NB4 (cell line): Measurements from ENCODE around the gene EHMT1.

ENCODE experiments used
- POLR2A ChIP-seq: IDR thresholded peaks from 2 replicates; pipeline ENCODE4 v1.6.1; 2011; ENCODE audit warnings: mild to moderate bottlenecking; ENCODE audit not compliant: insufficient read length; ENCODE audit errors: extremely low read depth
- TF ChIP-seq, protein P1 (sequence below): IDR thresholded peaks from one replicate; pipeline ENCODE4 v1.5.1; 2012; ENCODE audit warnings: low read depth, low read length

DNA sequence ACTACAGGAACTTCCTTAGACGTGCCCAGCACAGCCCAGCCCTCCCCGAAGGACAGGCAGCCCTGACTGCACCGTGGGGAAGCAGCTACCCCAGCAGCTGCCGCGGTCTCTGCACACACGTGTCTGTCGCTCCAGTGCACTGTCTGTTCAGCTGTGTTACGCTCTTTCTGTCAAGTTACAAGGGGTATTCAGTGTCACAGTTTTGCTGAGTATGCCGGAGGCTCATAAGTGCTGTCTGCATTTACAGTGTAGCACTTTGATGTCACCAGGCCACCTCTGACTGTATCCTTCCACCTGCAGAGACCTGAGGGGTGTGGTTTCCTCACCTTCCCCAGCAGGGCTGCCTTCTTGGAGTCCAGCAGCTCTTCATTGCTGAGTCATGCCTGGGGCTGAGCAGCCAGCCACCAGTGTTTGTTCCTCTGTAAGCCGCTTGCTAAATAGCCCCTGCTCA lies 126.8 kb downstream of the EHMT1 start:
- TF ChIP-seq, protein P1, sequence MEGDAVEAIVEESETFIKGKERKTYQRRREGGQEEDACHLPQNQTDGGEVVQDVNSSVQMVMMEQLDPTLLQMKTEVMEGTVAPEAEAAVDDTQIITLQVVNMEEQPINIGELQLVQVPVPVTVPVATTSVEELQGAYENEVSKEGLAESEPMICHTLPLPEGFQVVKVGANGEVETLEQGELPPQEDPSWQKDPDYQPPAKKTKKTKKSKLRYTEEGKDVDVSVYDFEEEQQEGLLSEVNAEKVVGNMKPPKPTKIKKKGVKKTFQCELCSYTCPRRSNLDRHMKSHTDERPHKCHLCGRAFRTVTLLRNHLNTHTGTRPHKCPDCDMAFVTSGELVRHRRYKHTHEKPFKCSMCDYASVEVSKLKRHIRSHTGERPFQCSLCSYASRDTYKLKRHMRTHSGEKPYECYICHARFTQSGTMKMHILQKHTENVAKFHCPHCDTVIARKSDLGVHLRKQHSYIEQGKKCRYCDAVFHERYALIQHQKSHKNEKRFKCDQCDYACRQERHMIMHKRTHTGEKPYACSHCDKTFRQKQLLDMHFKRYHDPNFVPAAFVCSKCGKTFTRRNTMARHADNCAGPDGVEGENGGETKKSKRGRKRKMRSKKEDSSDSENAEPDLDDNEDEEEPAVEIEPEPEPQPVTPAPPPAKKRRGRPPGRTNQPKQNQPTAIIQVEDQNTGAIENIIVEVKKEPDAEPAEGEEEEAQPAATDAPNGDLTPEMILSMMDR = no peak
- TF ChIP-seq POLR2A = no peak
